ENCODE results near the gene DPP6.

DNA sequence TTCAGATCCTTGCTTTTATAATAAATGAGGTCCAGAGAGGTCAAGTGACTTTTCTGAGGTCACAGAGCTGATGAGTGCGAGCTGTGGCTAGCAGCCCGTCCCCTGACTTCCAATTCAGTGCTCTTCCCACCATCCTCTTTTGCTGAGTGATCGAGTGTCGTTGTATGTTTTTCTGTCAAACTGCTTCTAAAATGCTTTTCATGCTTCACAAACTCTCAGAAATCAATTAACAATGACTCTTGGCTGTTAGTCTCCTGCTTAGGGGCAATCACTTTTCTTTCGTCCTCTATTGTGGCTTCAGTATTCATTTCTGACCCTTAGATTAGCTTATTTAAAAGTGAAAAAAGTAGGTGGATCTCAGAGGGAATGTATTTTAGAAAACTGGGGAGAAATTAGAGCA is 423.7 kb downstream of the DPP6 start:
- TF ChIP-seq EZH2 (IDR thresholded peaks at IDR 0.05; ENCODE audit: low read length, unreplicated experiment): no peak
- TF ChIP-seq EZH2phosphoT487 (IDR thresholded peaks at IDR 0.05; ENCODE audit: borderline replicate concordance, low read length): no peak
- TF ChIP-seq, protein P1, sequence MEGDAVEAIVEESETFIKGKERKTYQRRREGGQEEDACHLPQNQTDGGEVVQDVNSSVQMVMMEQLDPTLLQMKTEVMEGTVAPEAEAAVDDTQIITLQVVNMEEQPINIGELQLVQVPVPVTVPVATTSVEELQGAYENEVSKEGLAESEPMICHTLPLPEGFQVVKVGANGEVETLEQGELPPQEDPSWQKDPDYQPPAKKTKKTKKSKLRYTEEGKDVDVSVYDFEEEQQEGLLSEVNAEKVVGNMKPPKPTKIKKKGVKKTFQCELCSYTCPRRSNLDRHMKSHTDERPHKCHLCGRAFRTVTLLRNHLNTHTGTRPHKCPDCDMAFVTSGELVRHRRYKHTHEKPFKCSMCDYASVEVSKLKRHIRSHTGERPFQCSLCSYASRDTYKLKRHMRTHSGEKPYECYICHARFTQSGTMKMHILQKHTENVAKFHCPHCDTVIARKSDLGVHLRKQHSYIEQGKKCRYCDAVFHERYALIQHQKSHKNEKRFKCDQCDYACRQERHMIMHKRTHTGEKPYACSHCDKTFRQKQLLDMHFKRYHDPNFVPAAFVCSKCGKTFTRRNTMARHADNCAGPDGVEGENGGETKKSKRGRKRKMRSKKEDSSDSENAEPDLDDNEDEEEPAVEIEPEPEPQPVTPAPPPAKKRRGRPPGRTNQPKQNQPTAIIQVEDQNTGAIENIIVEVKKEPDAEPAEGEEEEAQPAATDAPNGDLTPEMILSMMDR (conservative IDR thresholded peaks at IDR 0.05; ENCODE audit: low read depth, low read length): no peak
